Measurements from ENCODE around the gene KIR2DL1. TPM values are rescaled to one million over a fixed set of nuclear protein-coding genes. Genes with fewer than 3 reads are reported as not detected.
"Not testable (repeated sequence)": the region's sequence is repeated elsewhere in the genome, so short reads cannot be mapped to it uniquely, and the experiment has no call there.

The KIR2DL1 gene
- total RNA-seq, 1 donor from 2014 or later, result not detected

DNA sequence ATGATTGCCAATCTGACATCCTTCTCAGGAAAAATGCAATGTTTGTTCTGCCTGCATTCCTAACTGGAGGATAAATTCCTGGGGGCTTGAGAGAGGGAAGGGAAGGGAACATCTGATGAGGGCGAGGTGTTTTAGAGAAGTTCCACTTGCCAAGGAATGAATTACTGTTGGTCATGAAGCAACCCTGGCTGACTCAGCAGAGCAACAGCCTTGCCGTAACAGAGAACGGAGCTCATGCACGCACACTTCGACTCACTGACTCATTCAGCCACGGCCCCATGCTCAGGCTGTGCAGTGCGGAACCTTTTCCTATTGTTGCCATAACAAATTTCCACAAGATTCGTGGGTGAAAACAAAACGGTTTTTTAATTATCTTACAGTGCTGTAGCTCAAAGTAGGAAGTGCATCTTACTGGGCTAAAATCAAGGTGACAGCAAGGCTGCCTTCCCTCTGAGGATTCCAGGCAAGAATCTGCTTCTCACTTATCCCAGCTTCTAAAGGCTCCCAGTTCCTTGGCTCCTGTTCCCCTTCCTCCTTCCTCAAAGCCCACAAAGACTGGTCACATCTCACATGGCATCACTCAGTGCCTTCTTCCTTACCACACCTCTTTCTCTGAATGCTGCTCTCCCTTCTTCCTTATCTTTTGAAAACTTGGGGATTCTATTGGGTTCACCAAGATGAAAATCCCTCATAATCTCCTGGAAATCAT, 21.8 kb upstream of the KIR2DL1 start:
- H3K4me3 Mint-ChIP-seq (ENCODE audit: low read depth); H3K36me3 Mint-ChIP-seq (ENCODE audit: low read depth); H3K9me3 Mint-ChIP-seq; H3K27me3 Mint-ChIP-seq (ENCODE audit: low read depth); H3K27ac Mint-ChIP-seq; DNase-seq (ENCODE audit: low spot score); H3K4me1 Mint-ChIP-seq (ENCODE audit: low read depth); intact Hi-C loops (cut with micrococcal nuclease): not testable (repeated sequence)

DNA sequence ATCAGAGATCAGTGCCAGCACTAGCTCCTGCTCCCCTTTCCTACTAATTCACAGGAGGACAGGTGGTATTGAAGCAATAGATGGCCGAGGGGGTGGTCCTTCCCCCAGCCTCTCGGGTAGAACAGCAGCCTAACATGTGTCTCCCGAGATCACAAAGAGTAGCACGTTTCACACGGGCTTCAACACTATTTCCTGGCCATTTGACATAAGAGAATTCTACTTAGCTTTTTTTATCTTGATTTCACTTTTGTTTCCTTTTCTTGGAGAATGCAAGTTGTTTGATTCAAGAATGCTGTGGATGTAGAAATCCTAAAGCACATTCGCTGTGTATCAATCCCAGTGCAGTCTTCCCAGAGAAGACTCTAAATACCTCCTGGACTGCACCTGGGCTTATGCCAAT, 19.3 kb upstream of the KIR2DL1 start:
- H3K36me3 Mint-ChIP-seq (ENCODE audit: low read depth); H3K27ac Mint-ChIP-seq; H3K27me3 Mint-ChIP-seq (ENCODE audit: low read depth); intact Hi-C loops (cut with micrococcal nuclease); H3K4me3 Mint-ChIP-seq (ENCODE audit: low read depth); H3K4me1 Mint-ChIP-seq (ENCODE audit: low read depth); DNase-seq (ENCODE audit: low spot score); H3K9me3 Mint-ChIP-seq: not testable (repeated sequence)

DNA sequence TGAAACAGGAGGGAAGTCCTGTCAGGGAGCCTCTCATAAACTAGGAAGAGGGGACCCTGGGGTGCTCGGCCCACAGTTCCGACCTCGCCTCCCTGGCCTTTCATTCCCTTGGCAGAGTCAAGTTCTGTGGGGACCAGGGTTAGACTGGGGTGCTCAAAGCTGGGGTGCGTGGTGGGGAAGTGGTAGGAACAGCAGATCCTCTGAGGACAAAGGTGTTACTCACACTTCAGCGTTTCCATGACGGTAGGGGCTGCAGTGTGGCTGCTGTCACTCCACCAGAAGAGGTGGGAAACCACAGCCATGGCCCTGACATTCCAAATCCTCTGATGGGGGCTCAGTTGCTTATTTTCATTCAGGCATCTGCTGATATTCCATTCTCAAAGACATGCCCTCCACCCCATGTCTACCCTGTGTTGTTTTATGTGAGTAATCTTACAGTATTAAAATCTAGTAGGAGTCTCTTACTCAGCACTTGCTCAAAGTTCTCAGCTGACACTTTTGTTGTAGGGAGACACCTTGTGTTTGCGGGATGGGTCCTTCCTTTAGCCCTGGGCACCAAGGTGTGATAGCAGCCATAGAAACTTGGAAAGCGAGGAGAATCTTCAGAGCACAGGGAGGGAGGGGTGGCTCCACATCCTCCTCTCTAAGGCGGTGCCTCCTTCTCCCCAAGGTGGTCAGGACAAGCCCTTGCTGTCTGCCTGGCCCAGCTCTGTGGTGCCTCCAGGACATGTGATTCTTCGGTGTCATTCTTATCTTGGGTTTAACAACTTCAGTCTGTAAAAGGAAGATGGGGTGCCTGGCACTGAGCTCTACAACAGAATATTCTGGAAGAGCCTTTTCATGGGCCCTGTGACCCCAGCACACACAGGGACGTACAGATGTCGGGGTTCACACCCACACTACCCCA, 13.1 kb upstream of the KIR2DL1 start:
- H3K36me3 Mint-ChIP-seq (ENCODE audit: low read depth); H3K9me3 Mint-ChIP-seq; intact Hi-C loops (cut with micrococcal nuclease); DNase-seq (ENCODE audit: low spot score); H3K27ac Mint-ChIP-seq; H3K27me3 Mint-ChIP-seq (ENCODE audit: low read depth); H3K4me3 Mint-ChIP-seq (ENCODE audit: low read depth); H3K4me1 Mint-ChIP-seq (ENCODE audit: low read depth): not testable (repeated sequence)

DNA sequence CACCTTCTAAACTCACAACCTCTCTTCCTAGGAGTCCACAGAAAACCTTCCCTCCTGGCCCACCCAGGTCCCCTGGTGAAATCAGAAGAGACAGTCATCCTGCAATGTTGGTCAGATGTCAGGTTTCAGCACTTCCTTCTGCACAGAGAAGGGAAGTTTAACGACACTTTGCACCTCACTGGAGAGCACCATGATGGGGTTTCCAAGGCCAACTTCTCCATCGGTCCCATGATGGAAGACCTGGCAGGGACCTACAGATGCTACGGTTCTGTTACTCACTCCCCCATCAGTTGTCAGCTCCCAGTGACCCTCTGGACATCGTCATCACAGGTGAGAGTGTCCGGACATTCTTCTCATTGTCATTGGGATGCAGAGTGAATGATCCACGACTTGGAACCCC, 11.0 kb upstream of the KIR2DL1 start:
- H3K27me3 Mint-ChIP-seq (ENCODE audit: low read depth); DNase-seq (ENCODE audit: low spot score); H3K36me3 Mint-ChIP-seq (ENCODE audit: low read depth); H3K4me3 Mint-ChIP-seq (ENCODE audit: low read depth); intact Hi-C loops (cut with micrococcal nuclease); H3K9me3 Mint-ChIP-seq; H3K27ac Mint-ChIP-seq; H3K4me1 Mint-ChIP-seq (ENCODE audit: low read depth): not testable (repeated sequence)

DNA sequence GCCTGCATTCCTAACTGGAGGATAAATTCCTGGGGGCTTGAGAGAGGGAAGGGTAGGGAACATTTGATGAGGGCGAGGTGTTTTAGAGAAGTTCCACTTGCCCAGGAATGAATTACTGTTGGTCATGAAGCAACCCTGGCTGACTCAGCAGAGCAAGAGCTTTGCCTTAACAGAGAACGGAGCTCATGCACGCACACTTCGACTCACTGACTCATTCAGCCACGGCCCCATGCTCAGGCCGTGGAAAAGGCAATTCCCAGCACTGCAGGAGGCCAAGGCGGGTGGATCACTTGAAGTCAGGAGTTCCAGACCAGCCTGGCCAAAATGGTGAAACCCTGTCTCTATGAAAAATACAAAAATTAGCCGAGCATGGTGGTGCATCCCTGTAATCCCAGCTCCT, 5.4 kb upstream of the KIR2DL1 start:
- intact Hi-C loops (cut with micrococcal nuclease); H3K27ac Mint-ChIP-seq; H3K36me3 Mint-ChIP-seq (ENCODE audit: low read depth); DNase-seq (ENCODE audit: low spot score); H3K4me1 Mint-ChIP-seq (ENCODE audit: low read depth); H3K27me3 Mint-ChIP-seq (ENCODE audit: low read depth); H3K9me3 Mint-ChIP-seq; H3K4me3 Mint-ChIP-seq (ENCODE audit: low read depth): not testable (repeated sequence)

DNA sequence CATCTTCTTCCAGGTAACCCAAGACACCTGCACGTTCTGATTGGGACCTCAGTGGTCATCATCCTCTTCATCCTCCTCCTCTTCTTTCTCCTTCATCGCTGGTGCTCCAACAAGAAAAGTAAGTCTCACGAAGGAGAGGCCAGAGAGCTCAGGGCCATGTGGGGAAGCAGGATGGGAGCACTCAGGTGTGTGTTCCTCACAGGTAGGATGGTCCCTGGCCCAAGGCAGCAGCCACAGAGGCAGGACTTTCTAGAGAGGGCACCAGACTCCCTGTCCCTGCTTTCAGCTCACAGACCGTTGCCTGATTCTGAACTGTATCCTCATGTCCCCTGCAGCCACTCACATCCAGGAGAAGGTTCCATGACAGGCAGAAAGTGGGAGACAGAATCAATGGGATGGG, 3.1 kb upstream of the KIR2DL1 start:
- intact Hi-C loops (cut with micrococcal nuclease); DNase-seq (ENCODE audit: low spot score); H3K36me3 Mint-ChIP-seq (ENCODE audit: low read depth); H3K27ac Mint-ChIP-seq; H3K4me1 Mint-ChIP-seq (ENCODE audit: low read depth); H3K27me3 Mint-ChIP-seq (ENCODE audit: low read depth); H3K4me3 Mint-ChIP-seq (ENCODE audit: low read depth); H3K9me3 Mint-ChIP-seq: not testable (repeated sequence)

- H3K27ac Mint-ChIP-seq; H3K4me1 Mint-ChIP-seq (ENCODE audit: low read depth); H3K9me3 Mint-ChIP-seq; DNase-seq (ENCODE audit: low spot score); H3K27me3 Mint-ChIP-seq (ENCODE audit: low read depth); intact Hi-C loops (cut with micrococcal nuclease); H3K36me3 Mint-ChIP-seq (ENCODE audit: low read depth); H3K4me3 Mint-ChIP-seq (ENCODE audit: low read depth): not testable (repeated sequence)
These were observed 918 bp downstream of the KIR2DL1 start for GRCh38 chr19:54770511-54770910.

DNA sequence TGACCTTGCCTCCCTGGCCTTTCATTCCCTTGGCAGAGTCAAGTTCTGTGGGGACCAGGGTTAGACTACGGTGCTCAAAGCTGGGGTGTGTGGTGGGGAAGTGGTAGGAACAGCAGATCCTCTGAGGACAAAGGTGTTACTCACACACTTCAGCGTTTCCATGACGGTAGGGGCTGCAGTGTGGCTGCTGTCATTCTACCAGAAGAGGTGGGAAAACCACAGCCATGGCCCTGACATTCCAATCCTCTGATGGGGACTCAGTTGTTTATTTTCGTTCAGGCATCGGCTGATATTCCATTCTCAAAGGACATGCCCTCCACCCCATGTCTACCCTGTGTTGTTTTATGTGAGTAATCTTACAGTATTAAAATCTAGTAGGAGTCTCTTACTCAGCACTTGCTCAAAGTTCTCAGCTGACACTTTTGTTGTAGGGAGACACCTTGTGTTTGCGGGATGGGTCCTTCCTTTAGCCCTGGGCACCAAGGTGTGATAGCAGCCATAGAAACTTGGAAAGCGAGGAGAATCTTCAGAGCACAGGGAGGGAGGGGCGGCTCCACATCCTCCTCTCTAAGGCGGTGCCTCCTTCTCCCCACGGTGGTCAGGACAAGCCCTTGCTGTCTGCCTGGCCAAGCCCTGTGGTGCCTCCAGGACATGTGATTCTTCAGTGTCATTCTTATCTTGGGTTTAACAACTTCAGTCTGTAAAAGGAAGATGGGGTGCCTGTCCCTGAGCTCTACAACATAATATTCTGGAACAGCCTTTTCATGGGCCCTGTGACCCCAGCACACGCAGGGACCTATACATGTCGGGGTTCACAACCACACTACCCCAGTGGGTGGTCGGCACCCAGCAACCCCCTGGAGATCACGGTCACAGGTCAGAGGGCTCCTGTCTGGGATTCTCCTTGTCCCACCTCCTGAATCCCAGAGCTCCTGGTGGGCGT, 1.7 kb downstream of the KIR2DL1 start:
- H3K9me3 Mint-ChIP-seq, result not testable (repeated sequence)

DNA sequence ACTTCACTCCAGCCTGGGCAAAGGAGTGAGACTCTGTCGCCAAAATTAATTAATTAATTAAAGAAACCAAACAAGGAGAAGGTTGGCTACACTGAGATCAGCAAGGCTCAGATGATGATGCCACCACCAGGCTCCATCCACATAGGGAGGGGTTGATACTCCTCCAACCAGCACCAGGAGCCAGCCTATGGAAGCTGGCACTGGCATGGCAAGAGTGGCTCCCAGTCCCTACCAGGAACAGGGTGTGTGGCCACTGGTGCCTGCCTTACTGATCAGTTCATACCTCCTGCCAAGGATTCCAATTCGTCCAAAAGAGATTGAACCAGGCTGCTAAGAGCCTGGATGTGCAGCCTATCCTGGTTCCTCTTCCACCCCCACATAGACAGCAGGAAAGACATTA, 3.1 kb downstream of the KIR2DL1 start:
- H3K27ac Mint-ChIP-seq; intact Hi-C loops (cut with micrococcal nuclease); H3K27me3 Mint-ChIP-seq (ENCODE audit: low read depth); H3K4me3 Mint-ChIP-seq (ENCODE audit: low read depth); H3K9me3 Mint-ChIP-seq; H3K4me1 Mint-ChIP-seq (ENCODE audit: low read depth); H3K36me3 Mint-ChIP-seq (ENCODE audit: low read depth); DNase-seq (ENCODE audit: low spot score): not testable (repeated sequence)

More for the DNA sequence above, 1.7 kb downstream of the KIR2DL1 start:
- H3K4me1 Mint-ChIP-seq (ENCODE audit: low read depth); intact Hi-C loops (cut with micrococcal nuclease); H3K27me3 Mint-ChIP-seq (ENCODE audit: low read depth); DNase-seq (ENCODE audit: low spot score); H3K36me3 Mint-ChIP-seq (ENCODE audit: low read depth); H3K4me3 Mint-ChIP-seq (ENCODE audit: low read depth); H3K27ac Mint-ChIP-seq: not testable (repeated sequence)

DNA sequence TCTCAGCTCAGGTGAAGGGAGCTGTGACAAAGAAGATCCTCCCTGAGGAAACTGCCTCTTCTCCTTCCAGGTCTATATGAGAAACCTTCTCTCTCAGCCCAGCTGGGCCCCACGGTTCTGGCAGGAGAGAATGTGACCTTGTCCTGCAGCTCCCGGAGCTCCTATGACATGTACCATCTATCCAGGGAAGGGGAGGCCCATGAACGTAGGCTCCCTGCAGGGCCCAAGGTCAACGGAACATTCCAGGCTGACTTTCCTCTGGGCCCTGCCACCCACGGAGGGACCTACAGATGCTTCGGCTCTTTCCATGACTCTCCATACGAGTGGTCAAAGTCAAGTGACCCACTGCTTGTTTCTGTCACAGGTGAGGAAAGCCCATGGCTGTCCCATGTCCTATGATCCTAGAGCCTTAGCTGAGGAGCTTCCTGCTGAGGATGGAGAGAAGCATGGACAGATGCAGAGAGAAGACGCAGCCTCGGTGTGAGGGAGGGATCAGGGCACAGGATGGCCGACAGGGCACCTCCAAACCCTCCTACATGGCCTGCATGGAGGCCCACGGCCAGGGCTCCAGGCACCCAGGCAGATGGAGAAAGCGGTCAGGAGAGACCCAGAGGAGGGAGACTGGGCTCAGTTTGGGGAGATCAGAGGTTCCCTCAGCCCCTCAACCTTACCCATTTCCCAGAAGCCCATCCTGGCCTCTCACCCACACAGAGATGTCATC, 5.7 kb downstream of the KIR2DL1 start:
- not testable (repeated sequence) for H3K9me3 Mint-ChIP-seq; H3K4me3 Mint-ChIP-seq (ENCODE audit: low read depth); H3K4me1 Mint-ChIP-seq (ENCODE audit: low read depth)

DNA sequence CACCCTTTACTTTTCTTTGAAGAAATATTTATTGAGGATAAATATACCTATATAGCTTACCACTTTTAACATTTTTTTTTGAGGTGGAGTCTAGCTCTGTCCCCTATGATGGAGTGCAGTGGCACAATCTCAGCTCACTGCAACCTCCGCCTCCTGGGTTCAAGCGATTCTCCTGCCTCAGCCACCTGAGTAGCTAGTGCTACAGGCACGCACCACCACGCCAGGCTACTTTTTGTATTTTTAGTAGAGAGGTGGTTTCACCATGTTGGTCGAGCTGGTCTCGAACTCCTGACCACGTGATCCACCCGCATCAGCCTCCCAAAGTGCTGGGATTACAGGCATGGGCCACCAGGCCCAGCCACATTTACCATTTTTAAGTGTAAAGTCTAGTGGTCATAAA, 6.2 kb downstream of the KIR2DL1 start:
- intact Hi-C loops (cut with micrococcal nuclease); DNase-seq (ENCODE audit: low spot score); H3K27ac Mint-ChIP-seq; H3K9me3 Mint-ChIP-seq; H3K4me1 Mint-ChIP-seq (ENCODE audit: low read depth); H3K4me3 Mint-ChIP-seq (ENCODE audit: low read depth); H3K27me3 Mint-ChIP-seq (ENCODE audit: low read depth); H3K36me3 Mint-ChIP-seq (ENCODE audit: low read depth): not testable (repeated sequence)

More for the DNA sequence above, 5.7 kb downstream of the KIR2DL1 start:
- H3K27me3 Mint-ChIP-seq (ENCODE audit: low read depth); DNase-seq (ENCODE audit: low spot score); H3K36me3 Mint-ChIP-seq (ENCODE audit: low read depth); intact Hi-C loops (cut with micrococcal nuclease); H3K27ac Mint-ChIP-seq: not testable (repeated sequence)

GRCh38 chr19:54777851-54778250, 8.3 kb downstream of the KIR2DL1 start:
- H3K4me1 Mint-ChIP-seq (ENCODE audit: low read depth); H3K36me3 Mint-ChIP-seq (ENCODE audit: low read depth); H3K27ac Mint-ChIP-seq; DNase-seq (ENCODE audit: low spot score); intact Hi-C loops (cut with micrococcal nuclease); H3K9me3 Mint-ChIP-seq; H3K4me3 Mint-ChIP-seq (ENCODE audit: low read depth); H3K27me3 Mint-ChIP-seq (ENCODE audit: low read depth): not testable (repeated sequence)

Data from activated T-helper 2 cell treated with anti-CD3 and anti-CD28 coated beads, Interferon-gamma antibody, Interleukin-2, Interleukin-4, amounts not matched to agents 10 μg/mL and 5 μg/mL and 100 μg/mL, durations not matched to agents 14 hours and 24 hours and 36 hours (primary cell).